Caco-2 (cell line): Measurements from ENCODE around the gene MRPS24. TPM values are rescaled to one million over a fixed set of nuclear protein-coding genes. Genes with fewer than 3 reads are reported as not detected.

ENCODE experiments used
- BruUV-seq: library from RNA; stranded (reverse); fragments of 400-500 nt; replicated peaks from 2 replicates; lab custom pipeline; 2021; lab: Mats Ljungman, UMichigan
- CTCF ChIA-PET: fragments of 300-600 bp; sonication (Branson Sonifier 250); formaldehyde crosslinking; loops from one replicate; lab custom pipeline; 2022; ENCODE audit warnings: antibody characterized with exemption; lab: Charles Lee
- POLR2A ChIA-PET: fragments of 300-600 bp; sonication (Branson Sonifier 250); formaldehyde crosslinking; loops from one replicate; lab custom pipeline; 2022; ENCODE audit warnings: antibody characterized with exemption; lab: Charles Lee
- DNase-seq, 2 experiments: peaks; one replicate each; pipeline versions ENCODE4 v3.0.0 to v3.0.0-alpha.2; 2020 to 2022
- H3K27me3 ChIP-seq: replicated peaks from 2 replicates; pipeline ENCODE4 v1.6.0; 2011; ENCODE audit warnings: low read length; ENCODE audit not compliant: control insufficient read depth, insufficient read depth
- H3K36me3 ChIP-seq: 2 replicates; pipeline ENCODE4 v1.5.1; 2011; ENCODE audit warnings: low read length; ENCODE audit not compliant: control insufficient read depth, insufficient read depth
- H3K4me1 ChIP-seq: fragments of 250-450 bp; sonication (Bioruptor Pico); 2 replicates; pipeline ENCODE4 v1.5.1; 2020; ENCODE audit warnings: mild to moderate bottlenecking
- H3K4me3 ChIP-seq: 2 replicates; pipeline ENCODE4 v1.5.1; 2011; ENCODE audit warnings: low read depth, mild to moderate bottlenecking, control low read depth, low read length
- H3K9me3 ChIP-seq: fragments of 250-450 bp; sonication (Bioruptor Pico); 2 replicates; pipeline ENCODE4 v1.5.1; 2020; ENCODE audit warnings: mild to moderate bottlenecking, moderate library complexity
- H3K27ac Mint-ChIP-seq: one replicate; pipeline ENCODE4 v1.8.0; 2022; ENCODE audit warnings: mixed read lengths; ENCODE audit not compliant: unreplicated experiment
- H3K27me3 Mint-ChIP-seq: one replicate; pipeline ENCODE4 v1.8.0; 2022; ENCODE audit warnings: mixed read lengths; ENCODE audit not compliant: insufficient read depth, unreplicated experiment
- H3K36me3 Mint-ChIP-seq: one replicate; pipeline ENCODE4 v1.8.0; 2022; ENCODE audit warnings: mild to moderate bottlenecking, mixed read lengths; ENCODE audit not compliant: insufficient read depth, unreplicated experiment
- H3K4me1 Mint-ChIP-seq: one replicate; pipeline ENCODE4 v1.8.0; 2022; ENCODE audit warnings: low read depth, mixed read lengths; ENCODE audit not compliant: unreplicated experiment
- H3K4me3 Mint-ChIP-seq: one replicate; pipeline ENCODE4 v1.8.0; 2022; ENCODE audit warnings: mild to moderate bottlenecking, moderate library complexity, mixed read lengths; ENCODE audit not compliant: unreplicated experiment
- H3K9me3 Mint-ChIP-seq: one replicate; pipeline ENCODE4 v1.8.0; 2022; ENCODE audit warnings: mixed read lengths; ENCODE audit not compliant: unreplicated experiment
- CTCF ChIP-seq, 2 experiments: fragments of 200-600 bp in 1 of 2; IDR thresholded peaks; 1 replicate in 1 of 2; 2 replicates in 1 of 2; pipeline versions ENCODE4 v1.5.1 to v1.8.0; 2011 to 2022; ENCODE audit warnings: antibody characterized with exemption in 1 of 2, control low read depth in 1 of 2, inconsistent platforms in 1 of 2, low read depth in 1 of 2, low read length in 1 of 2, mild to moderate bottlenecking in 1 of 2, moderate library complexity in 1 of 2; ENCODE audit not compliant: insufficient read depth in 1 of 2, severe bottlenecking in 1 of 2, unreplicated experiment in 1 of 2
- intact Hi-C: fragments of 100-400 bp; cut with micrococcal nuclease; formaldehyde crosslinking; loops from one replicate; pipeline ENCODE4 v1.10.0; 2022; ENCODE audit not compliant: unreplicated experiment
- total RNA-seq: library from RNA; stranded (reverse); gene quantifications from 2 replicates; pipeline ENCODE4 v1.2.3, GENCODE V29; 2022

Gene MRPS24
- total RNA-seq, 1 experiment from 2014 or later, result 150 TPM

- H3K9me3 Mint-ChIP-seq, result no peaks in the 10 kb centered on the region
- H3K27ac Mint-ChIP-seq, result peak overlapping the region; percentile 87
- TF ChIP-seq CTCF (IDR thresholded peaks at IDR 0.05; ENCODE audit: insufficient read depth in 1 of 2, low read depth in 1 of 2, low read length in 1 of 2, severe bottlenecking in 1 of 2, unreplicated experiment in 1 of 2), result no peak
- peaks cover 35% of the 10 kb centered on the region for H3K36me3 Mint-ChIP-seq
- no peak for DNase-seq
- peak overlapping the region; percentile 92 for H3K4me3 Mint-ChIP-seq
- CTCF ChIA-PET, result no interaction called here
- POLR2A ChIA-PET, result no interaction called here
- no peaks in the 10 kb centered on the region for H3K27me3 Mint-ChIP-seq
- Histone ChIP-seq H3K27me3 (no peaks in the 10 kb centered on the region), H3K36me3 (no peaks in the 10 kb centered on the region), H3K9me3 (no peaks in the 10 kb centered on the region), H3K4me1 (peaks cover 9% of the 10 kb centered on the region), H3K4me3 (peak overlapping the region; percentile 97)
- no TSS peak for BruUV-seq
- intact Hi-C loops, result loop anchor here (2.0 kb wide), 1 partner anchor 37 kb away; no protein-coding TSS in a partner anchor
- peaks cover 12% of the 10 kb centered on the region for H3K4me1 Mint-ChIP-seq
Measured at GRCh38 chr7:43868181-43868580, 1.1 kb downstream of the MRPS24 start.

- DNase-seq, result no peak
- intact Hi-C loops, result no loop called here
- H3K4me3 ChIP-seq, result no peak overlapping the region
- TF ChIP-seq CTCF (IDR thresholded peaks at IDR 0.05; ENCODE audit: insufficient read depth in 1 of 2, low read depth in 1 of 2, low read length in 1 of 2, severe bottlenecking in 1 of 2, unreplicated experiment in 1 of 2), result no peak
- H3K27me3 Mint-ChIP-seq, result no peaks in the 10 kb centered on the region
- H3K27me3 ChIP-seq, result no peaks in the 10 kb centered on the region
- H3K4me1 ChIP-seq, result peaks cover 5% of the 10 kb centered on the region
- CTCF ChIA-PET, result no interaction called here
- BruUV-seq, result no TSS peak
- no peaks in the 10 kb centered on the region for H3K9me3 ChIP-seq
- no peak overlapping the region for H3K4me3 Mint-ChIP-seq
- POLR2A ChIA-PET, result no interaction called here
- H3K36me3 Mint-ChIP-seq, result peaks cover 31% of the 10 kb centered on the region
- H3K27ac Mint-ChIP-seq, result no peak overlapping the region
- no peaks in the 10 kb centered on the region for H3K36me3 ChIP-seq
- no peaks in the 10 kb centered on the region for H3K9me3 Mint-ChIP-seq
- H3K4me1 Mint-ChIP-seq, result peaks cover 7% of the 10 kb centered on the region
Measured at GRCh38 chr7:43865277-43865676, 4.0 kb downstream of the MRPS24 start.

GRCh38 chr7:43864126-43864525 lies 5.2 kb downstream of the MRPS24 start:
- POLR2A ChIA-PET, result no interaction called here
- Histone ChIP-seq H3K36me3 (no peaks in the 10 kb centered on the region), H3K4me3 (no peak overlapping the region), H3K27me3 (no peaks in the 10 kb centered on the region), H3K4me1 (no peaks in the 10 kb centered on the region), H3K9me3 (no peaks in the 10 kb centered on the region; the same call in 1 of the 2 replicates)
- CTCF ChIA-PET, result interaction anchor here (0.6 kb wide), 1 partner anchor 123 kb away, joined by 5 read pairs; no protein-coding TSS in a partner anchor
- Mint-ChIP-seq H3K27me3 (no peaks in the 10 kb centered on the region), H3K9me3 (peaks cover 7% of the 10 kb centered on the region), H3K27ac (no peak overlapping the region), H3K36me3 (peaks cover 23% of the 10 kb centered on the region), H3K4me3 (no peak overlapping the region), H3K4me1 (no peaks in the 10 kb centered on the region)
- no peak for TF ChIP-seq CTCF (IDR thresholded peaks at IDR 0.05; ENCODE audit: insufficient read depth in 1 of 2, low read depth in 1 of 2, low read length in 1 of 2, severe bottlenecking in 1 of 2, unreplicated experiment in 1 of 2)
- DNase-seq, result no peak
- BruUV-seq, result no TSS peak
- intact Hi-C loops, result no loop called here
